LNCaP clone FGC (cell line): ENCODE data around the gene PSMD8.
"Not testable (repeated sequence)": the region's sequence is repeated elsewhere in the genome, so short reads cannot be mapped to it uniquely, and the experiment has no call there.

ENCODE experiments used
- DNase-seq: peaks from one replicate; pipeline ENCODE4 v3.0.0-alpha.2; 2011; ENCODE audit warnings: low read depth
- H3K4me3 ChIP-seq: 2 replicates; pipeline ENCODE4 v1.5.1; 2011; ENCODE audit warnings: mild to moderate bottlenecking, low read depth, low read length, control low read depth
- CTCF ChIP-seq: IDR thresholded peaks from 2 replicates; pipeline ENCODE4 v1.5.1; 2012; ENCODE audit warnings: mild to moderate bottlenecking; ENCODE audit not compliant: control insufficient read depth, insufficient read depth; ENCODE audit errors: extremely low read depth

The PSMD8 gene

GRCh38 chr19:38336638-38337359 is 37.6 kb upstream of the PSMD8 start:
- DNase-seq: peak; percentile 89
- peak overlapping the region; percentile 87 for H3K4me3 ChIP-seq
- TF ChIP-seq CTCF: no peak

- peak overlapping the region; percentile 87 for H3K4me3 ChIP-seq
- TF ChIP-seq CTCF: no peak
- no peak for DNase-seq
Observed at GRCh38 chr19:38337360-38337653, 37.1 kb upstream of the PSMD8 start.

GRCh38 chr19:38339011-38339410 is 35.4 kb upstream of the PSMD8 start:
- DNase-seq: not testable (repeated sequence)

GRCh38 chr19:38340927-38341326 is 33.4 kb upstream of the PSMD8 start:
- TF ChIP-seq CTCF: no peak
- DNase-seq: no peak
- H3K4me3 ChIP-seq: no peak overlapping the region

More at GRCh38 chr19:38339011-38339410, 35.4 kb upstream of the PSMD8 start:
- not testable (repeated sequence) for H3K4me3 ChIP-seq

GRCh38 chr19:38346837-38347236 is 27.5 kb upstream of the PSMD8 start:
- no peak for DNase-seq
- H3K4me3 ChIP-seq: no peak overlapping the region
- TF ChIP-seq CTCF: no peak

- TF ChIP-seq CTCF: no peak
- H3K4me3 ChIP-seq: no peak overlapping the region
- DNase-seq: no peak
Observed at GRCh38 chr19:38350883-38351282, 23.5 kb upstream of the PSMD8 start.

- H3K4me3 ChIP-seq: no peak overlapping the region
- DNase-seq: no peak
- no peak for TF ChIP-seq CTCF
Observed at GRCh38 chr19:38351865-38352395, 22.4 kb upstream of the PSMD8 start.
